Measurements from ENCODE around the gene ATG4B.

Gene ATG4B

GRCh38 chr2:241670333-241671110, 33.0 kb downstream of the ATG4B start:
- Histone ChIP-seq H3K9ac (ENCODE audit: low read length) (no peak overlapping the region), H3K36me3 (ENCODE audit: control insufficient read depth, insufficient read depth, low read length) (peaks cover 79% of the 10 kb centered on the region), H3K27me3 (ENCODE audit: control insufficient read depth, insufficient read depth, low read length) (no peaks in the 10 kb centered on the region), H3K4me1 (ENCODE audit: control insufficient read depth, insufficient read depth, low read length) (no peaks in the 10 kb centered on the region), H3K27ac (ENCODE audit: low read depth, low read length) (no peak overlapping the region), H3K4me3 (ENCODE audit: low read depth, low read length) (no peak overlapping the region), H3K9me3 (ENCODE audit: control insufficient read depth, insufficient read depth, low read depth, low read length) (no peaks in the 10 kb centered on the region)

GRCh38 chr2:241671457-241672240, 34.2 kb downstream of the ATG4B start:
- Histone ChIP-seq H3K4me3 (ENCODE audit: low read depth, low read length) (no peak overlapping the region), H3K27me3 (ENCODE audit: control insufficient read depth, insufficient read depth, low read length) (no peaks in the 10 kb centered on the region), H3K4me1 (ENCODE audit: control insufficient read depth, insufficient read depth, low read length) (no peaks in the 10 kb centered on the region), H3K27ac (ENCODE audit: low read depth, low read length) (no peak overlapping the region), H3K9ac (ENCODE audit: low read length) (no peak overlapping the region), H3K9me3 (ENCODE audit: control insufficient read depth, insufficient read depth, low read depth, low read length) (no peaks in the 10 kb centered on the region), H3K36me3 (ENCODE audit: control insufficient read depth, insufficient read depth, low read length) (peaks cover 87% of the 10 kb centered on the region)

GRCh38 chr2:241672243-241673188, 35.0 kb downstream of the ATG4B start:
- no peak overlapping the region for H3K9ac ChIP-seq (ENCODE audit: low read length)
- H3K27me3 ChIP-seq (ENCODE audit: control insufficient read depth, insufficient read depth, low read length): no peaks in the 10 kb centered on the region
- no peaks in the 10 kb centered on the region for H3K4me1 ChIP-seq (ENCODE audit: control insufficient read depth, insufficient read depth, low read length)
- H3K4me3 ChIP-seq (ENCODE audit: low read depth, low read length): no peak overlapping the region
- H3K36me3 ChIP-seq (ENCODE audit: control insufficient read depth, insufficient read depth, low read length): peaks cover 90% of the 10 kb centered on the region
- H3K9me3 ChIP-seq (ENCODE audit: control insufficient read depth, insufficient read depth, low read depth, low read length): no peaks in the 10 kb centered on the region
- no peak overlapping the region for H3K27ac ChIP-seq (ENCODE audit: low read depth, low read length)

GRCh38 chr2:241673189-241673663, 35.7 kb downstream of the ATG4B start:
- H3K4me1 ChIP-seq (ENCODE audit: control insufficient read depth, insufficient read depth, low read length): no peaks in the 10 kb centered on the region
- H3K4me3 ChIP-seq (ENCODE audit: low read depth, low read length): no peak overlapping the region
- no peaks in the 10 kb centered on the region for H3K9me3 ChIP-seq (ENCODE audit: control insufficient read depth, insufficient read depth, low read depth, low read length)
- H3K27me3 ChIP-seq (ENCODE audit: control insufficient read depth, insufficient read depth, low read length): no peaks in the 10 kb centered on the region
- no peak overlapping the region for H3K27ac ChIP-seq (ENCODE audit: low read depth, low read length)
- no peak overlapping the region for H3K9ac ChIP-seq (ENCODE audit: low read length)
- H3K36me3 ChIP-seq (ENCODE audit: control insufficient read depth, insufficient read depth, low read length): peaks cover 90% of the 10 kb centered on the region

- no peak overlapping the region for H3K27ac ChIP-seq (ENCODE audit: low read depth, low read length)
- H3K9me3 ChIP-seq (ENCODE audit: control insufficient read depth, insufficient read depth, low read depth, low read length): no peaks in the 10 kb centered on the region
- no peaks in the 10 kb centered on the region for H3K4me1 ChIP-seq (ENCODE audit: control insufficient read depth, insufficient read depth, low read length)
- H3K27me3 ChIP-seq (ENCODE audit: control insufficient read depth, insufficient read depth, low read length): no peaks in the 10 kb centered on the region
- H3K36me3 ChIP-seq (ENCODE audit: control insufficient read depth, insufficient read depth, low read length): peaks cover 90% of the 10 kb centered on the region
- H3K4me3 ChIP-seq (ENCODE audit: low read depth, low read length): no peak overlapping the region
- no peak overlapping the region for H3K9ac ChIP-seq (ENCODE audit: low read length)
Observed at GRCh38 chr2:241673797-241674725, 36.6 kb downstream of the ATG4B start.

- no peak overlapping the region for H3K27ac ChIP-seq (ENCODE audit: low read depth, low read length)
- H3K9ac ChIP-seq (ENCODE audit: low read length): no peak overlapping the region
- no peaks in the 10 kb centered on the region for H3K27me3 ChIP-seq (ENCODE audit: control insufficient read depth, insufficient read depth, low read length)
- no peaks in the 10 kb centered on the region for H3K4me1 ChIP-seq (ENCODE audit: control insufficient read depth, insufficient read depth, low read length)
- no peak overlapping the region for H3K4me3 ChIP-seq (ENCODE audit: low read depth, low read length)
- H3K9me3 ChIP-seq (ENCODE audit: control insufficient read depth, insufficient read depth, low read depth, low read length): no peaks in the 10 kb centered on the region
- H3K36me3 ChIP-seq (ENCODE audit: control insufficient read depth, insufficient read depth, low read length): peaks cover 88% of the 10 kb centered on the region
Observed at GRCh38 chr2:241675885-241676284, 38.4 kb downstream of the ATG4B start.

- H3K27ac ChIP-seq (ENCODE audit: low read depth, low read length): no peak overlapping the region
- H3K4me1 ChIP-seq (ENCODE audit: control insufficient read depth, insufficient read depth, low read length): no peaks in the 10 kb centered on the region
- H3K36me3 ChIP-seq (ENCODE audit: control insufficient read depth, insufficient read depth, low read length): peaks cover 88% of the 10 kb centered on the region
- no peak overlapping the region for H3K9ac ChIP-seq (ENCODE audit: low read length)
- no peak overlapping the region for H3K4me3 ChIP-seq (ENCODE audit: low read depth, low read length)
- no peaks in the 10 kb centered on the region for H3K9me3 ChIP-seq (ENCODE audit: control insufficient read depth, insufficient read depth, low read depth, low read length)
- H3K27me3 ChIP-seq (ENCODE audit: control insufficient read depth, insufficient read depth, low read length): no peaks in the 10 kb centered on the region
Observed at GRCh38 chr2:241676665-241677064, 39.2 kb downstream of the ATG4B start.

GRCh38 chr2:241677392-241677791, 39.9 kb downstream of the ATG4B start:
- H3K36me3 ChIP-seq (ENCODE audit: control insufficient read depth, insufficient read depth, low read length): peaks cover 88% of the 10 kb centered on the region
- no peak overlapping the region for H3K9ac ChIP-seq (ENCODE audit: low read length)
- no peaks in the 10 kb centered on the region for H3K9me3 ChIP-seq (ENCODE audit: control insufficient read depth, insufficient read depth, low read depth, low read length)

GRCh38 chr2:241678307-241678706, 40.8 kb downstream of the ATG4B start:
- Histone ChIP-seq H3K9ac (ENCODE audit: low read length) (no peak overlapping the region), H3K4me3 (ENCODE audit: low read depth, low read length) (no peak overlapping the region), H3K9me3 (ENCODE audit: control insufficient read depth, insufficient read depth, low read depth, low read length) (no peaks in the 10 kb centered on the region), H3K27ac (ENCODE audit: low read depth, low read length) (no peak overlapping the region), H3K4me1 (ENCODE audit: control insufficient read depth, insufficient read depth, low read length) (no peaks in the 10 kb centered on the region), H3K27me3 (ENCODE audit: control insufficient read depth, insufficient read depth, low read length) (no peaks in the 10 kb centered on the region), H3K36me3 (ENCODE audit: control insufficient read depth, insufficient read depth, low read length) (peaks cover 88% of the 10 kb centered on the region)

More at GRCh38 chr2:241677392-241677791, 39.9 kb downstream of the ATG4B start:
- Histone ChIP-seq H3K4me3 (ENCODE audit: low read depth, low read length) (no peak overlapping the region), H3K4me1 (ENCODE audit: control insufficient read depth, insufficient read depth, low read length) (no peaks in the 10 kb centered on the region), H3K27ac (ENCODE audit: low read depth, low read length) (no peak overlapping the region), H3K27me3 (ENCODE audit: control insufficient read depth, insufficient read depth, low read length) (no peaks in the 10 kb centered on the region)
